Caco-2 (cell line): ENCODE results near the gene PPP1R9A. TPM values are rescaled to one million over a fixed set of nuclear protein-coding genes. Genes with fewer than 3 reads are reported as not detected.

Source experiments
- BruUV-seq: library from RNA; stranded (reverse); fragments of 400-500 nt; replicated peaks from 2 replicates; lab custom pipeline; 2021; lab: Mats Ljungman, UMichigan
- CTCF ChIA-PET: fragments of 300-600 bp; sonication (Branson Sonifier 250); formaldehyde crosslinking; loops from one replicate; lab custom pipeline; 2022; ENCODE audit warnings: antibody characterized with exemption; lab: Charles Lee
- POLR2A ChIA-PET: fragments of 300-600 bp; sonication (Branson Sonifier 250); formaldehyde crosslinking; loops from one replicate; lab custom pipeline; 2022; ENCODE audit warnings: antibody characterized with exemption; lab: Charles Lee
- DNase-seq, 2 experiments: peaks; one replicate each; pipeline versions ENCODE4 v3.0.0 to v3.0.0-alpha.2; 2020 to 2022
- H3K27me3 ChIP-seq: replicated peaks from 2 replicates; pipeline ENCODE4 v1.6.0; 2011; ENCODE audit warnings: low read length; ENCODE audit not compliant: control insufficient read depth, insufficient read depth
- H3K36me3 ChIP-seq: 2 replicates; pipeline ENCODE4 v1.5.1; 2011; ENCODE audit warnings: low read length; ENCODE audit not compliant: control insufficient read depth, insufficient read depth
- H3K4me1 ChIP-seq: fragments of 250-450 bp; sonication (Bioruptor Pico); 2 replicates; pipeline ENCODE4 v1.5.1; 2020; ENCODE audit warnings: mild to moderate bottlenecking
- H3K4me3 ChIP-seq: 2 replicates; pipeline ENCODE4 v1.5.1; 2011; ENCODE audit warnings: low read depth, mild to moderate bottlenecking, control low read depth, low read length
- H3K9me3 ChIP-seq: fragments of 250-450 bp; sonication (Bioruptor Pico); 2 replicates; pipeline ENCODE4 v1.5.1; 2020; ENCODE audit warnings: mild to moderate bottlenecking, moderate library complexity
- H3K27ac Mint-ChIP-seq: one replicate; pipeline ENCODE4 v1.8.0; 2022; ENCODE audit warnings: mixed read lengths; ENCODE audit not compliant: unreplicated experiment
- H3K27me3 Mint-ChIP-seq: one replicate; pipeline ENCODE4 v1.8.0; 2022; ENCODE audit warnings: mixed read lengths; ENCODE audit not compliant: insufficient read depth, unreplicated experiment
- H3K36me3 Mint-ChIP-seq: one replicate; pipeline ENCODE4 v1.8.0; 2022; ENCODE audit warnings: mild to moderate bottlenecking, mixed read lengths; ENCODE audit not compliant: insufficient read depth, unreplicated experiment
- H3K4me1 Mint-ChIP-seq: one replicate; pipeline ENCODE4 v1.8.0; 2022; ENCODE audit warnings: low read depth, mixed read lengths; ENCODE audit not compliant: unreplicated experiment
- H3K4me3 Mint-ChIP-seq: one replicate; pipeline ENCODE4 v1.8.0; 2022; ENCODE audit warnings: mild to moderate bottlenecking, moderate library complexity, mixed read lengths; ENCODE audit not compliant: unreplicated experiment
- H3K9me3 Mint-ChIP-seq: one replicate; pipeline ENCODE4 v1.8.0; 2022; ENCODE audit warnings: mixed read lengths; ENCODE audit not compliant: unreplicated experiment
- intact Hi-C: fragments of 100-400 bp; cut with micrococcal nuclease; formaldehyde crosslinking; loops from one replicate; pipeline ENCODE4 v1.10.0; 2022; ENCODE audit not compliant: unreplicated experiment
- total RNA-seq: library from RNA; stranded (reverse); gene quantifications from 2 replicates; pipeline ENCODE4 v1.2.3, GENCODE V29; 2022
- TF ChIP-seq, protein P1 (sequence below), 2 experiments: fragments of 200-600 bp in 1 of 2; IDR thresholded peaks; 1 replicate in 1 of 2; 2 replicates in 1 of 2; pipeline versions ENCODE4 v1.5.1 to v1.8.0; 2011 to 2022; ENCODE audit warnings: antibody characterized with exemption in 1 of 2, control low read depth in 1 of 2, inconsistent platforms in 1 of 2, low read depth in 1 of 2, low read length in 1 of 2, mild to moderate bottlenecking in 1 of 2, moderate library complexity in 1 of 2; ENCODE audit not compliant: insufficient read depth in 1 of 2, severe bottlenecking in 1 of 2, unreplicated experiment in 1 of 2

The PPP1R9A gene
- total RNA-seq, 1 experiment from 2014 or later: 37.4 TPM

- H3K4me1 ChIP-seq: 0 out of 2 replicates have a peak, but pooled peaks cover 5% of the 10 kb centered on the region
- ChIA-PET POLR2A (no interaction called here), CTCF (no interaction called here)
- TF ChIP-seq, protein P1, sequence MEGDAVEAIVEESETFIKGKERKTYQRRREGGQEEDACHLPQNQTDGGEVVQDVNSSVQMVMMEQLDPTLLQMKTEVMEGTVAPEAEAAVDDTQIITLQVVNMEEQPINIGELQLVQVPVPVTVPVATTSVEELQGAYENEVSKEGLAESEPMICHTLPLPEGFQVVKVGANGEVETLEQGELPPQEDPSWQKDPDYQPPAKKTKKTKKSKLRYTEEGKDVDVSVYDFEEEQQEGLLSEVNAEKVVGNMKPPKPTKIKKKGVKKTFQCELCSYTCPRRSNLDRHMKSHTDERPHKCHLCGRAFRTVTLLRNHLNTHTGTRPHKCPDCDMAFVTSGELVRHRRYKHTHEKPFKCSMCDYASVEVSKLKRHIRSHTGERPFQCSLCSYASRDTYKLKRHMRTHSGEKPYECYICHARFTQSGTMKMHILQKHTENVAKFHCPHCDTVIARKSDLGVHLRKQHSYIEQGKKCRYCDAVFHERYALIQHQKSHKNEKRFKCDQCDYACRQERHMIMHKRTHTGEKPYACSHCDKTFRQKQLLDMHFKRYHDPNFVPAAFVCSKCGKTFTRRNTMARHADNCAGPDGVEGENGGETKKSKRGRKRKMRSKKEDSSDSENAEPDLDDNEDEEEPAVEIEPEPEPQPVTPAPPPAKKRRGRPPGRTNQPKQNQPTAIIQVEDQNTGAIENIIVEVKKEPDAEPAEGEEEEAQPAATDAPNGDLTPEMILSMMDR (IDR thresholded peaks at IDR 0.05; ENCODE audit: insufficient read depth in 1 of 2, low read depth in 1 of 2, low read length in 1 of 2, severe bottlenecking in 1 of 2, unreplicated experiment in 1 of 2): no peak
- H3K9me3 ChIP-seq: no peaks in the 10 kb centered on the region
- H3K36me3 ChIP-seq: no peaks in the 10 kb centered on the region
- BruUV-seq: no TSS peak
- DNase-seq: no peak
- Mint-ChIP-seq H3K4me3 (no peak overlapping the region), H3K4me1 (peaks cover 12% of the 10 kb centered on the region), H3K36me3 (no peaks in the 10 kb centered on the region), H3K27me3 (no peaks in the 10 kb centered on the region), H3K9me3 (no peaks in the 10 kb centered on the region), H3K27ac (no peak overlapping the region)
- no peaks in the 10 kb centered on the region for H3K27me3 ChIP-seq
- no peak overlapping the region for H3K4me3 ChIP-seq
- intact Hi-C loops: no loop called here
These were observed 34.6 kb downstream of the PPP1R9A start for GRCh38 chr7:94941844-94942632.

- CTCF ChIA-PET: no interaction called here
These were observed 35.7 kb downstream of the PPP1R9A start for GRCh38 chr7:94943134-94943533.

GRCh38 chr7:94949532-94949931 lies 42.1 kb downstream of the PPP1R9A start:
- no peak for DNase-seq
- Mint-ChIP-seq H3K9me3 (peaks cover 10% of the 10 kb centered on the region), H3K27me3 (no peaks in the 10 kb centered on the region), H3K4me1 (no peaks in the 10 kb centered on the region), H3K27ac (no peak overlapping the region), H3K4me3 (no peak overlapping the region), H3K36me3 (peaks cover 5% of the 10 kb centered on the region)
- Histone ChIP-seq H3K4me1 (no peaks in the 10 kb centered on the region), H3K4me3 (no peak overlapping the region), H3K36me3 (no peaks in the 10 kb centered on the region), H3K9me3 (no peaks in the 10 kb centered on the region), H3K27me3 (no peaks in the 10 kb centered on the region)
- TF ChIP-seq, protein P1 (IDR thresholded peaks at IDR 0.05; ENCODE audit: insufficient read depth in 1 of 2, low read depth in 1 of 2, low read length in 1 of 2, severe bottlenecking in 1 of 2, unreplicated experiment in 1 of 2): no peak
- CTCF ChIA-PET: no interaction called here
- intact Hi-C loops: no loop called here
- no TSS peak for BruUV-seq
- POLR2A ChIA-PET: no interaction called here

More at GRCh38 chr7:94943134-94943533, 35.7 kb downstream of the PPP1R9A start:
- no peak for DNase-seq
- TF ChIP-seq, protein P1 (IDR thresholded peaks at IDR 0.05; ENCODE audit: insufficient read depth in 1 of 2, low read depth in 1 of 2, low read length in 1 of 2, severe bottlenecking in 1 of 2, unreplicated experiment in 1 of 2): no peak
- Histone ChIP-seq H3K27me3 (no peaks in the 10 kb centered on the region), H3K36me3 (no peaks in the 10 kb centered on the region), H3K4me1 (0 out of 2 replicates have a peak, but pooled peaks cover 5% of the 10 kb centered on the region), H3K4me3 (no peak overlapping the region), H3K9me3 (no peaks in the 10 kb centered on the region)
- Mint-ChIP-seq H3K36me3 (no peaks in the 10 kb centered on the region), H3K4me3 (no peak overlapping the region), H3K27me3 (no peaks in the 10 kb centered on the region), H3K27ac (no peak overlapping the region), H3K9me3 (no peaks in the 10 kb centered on the region), H3K4me1 (peaks cover 12% of the 10 kb centered on the region)
- POLR2A ChIA-PET: no interaction called here
- intact Hi-C loops: no loop called here
- no TSS peak for BruUV-seq
